ELF-1 (cell line): ENCODE data around the gene SNRPD1.
"Not testable (repeated sequence)": the region's sequence is repeated elsewhere in the genome, so short reads cannot be mapped to it uniquely, and the experiment has no call there.

Experiments
- DNase-seq: peaks from one replicate; pipeline ENCODE4 v3.0.0-alpha.2; 2016; ENCODE audit warnings: low read depth, low spot score

The SNRPD1 gene

GRCh38 chr18:21636769-21637168 lies 24.7 kb downstream of the SNRPD1 start:
- DNase-seq = no peak

GRCh38 chr18:21638822-21639221 lies 26.7 kb downstream of the SNRPD1 start:
- no peak for DNase-seq

- DNase-seq = not testable (repeated sequence)
Observed at GRCh38 chr18:21640375-21640774, 28.3 kb downstream of the SNRPD1 start.

GRCh38 chr18:21650311-21650710 lies 38.2 kb downstream of the SNRPD1 start:
- no peak for DNase-seq

- no peak for DNase-seq
Observed at GRCh38 chr18:21652073-21652472, 40.0 kb downstream of the SNRPD1 start.

- no peak for DNase-seq
Observed at GRCh38 chr18:21653361-21653760, 41.2 kb downstream of the SNRPD1 start.

- no peak for DNase-seq
Observed at GRCh38 chr18:21656402-21656801, 44.3 kb downstream of the SNRPD1 start.

- DNase-seq = no peak
Observed at GRCh38 chr18:21660078-21660477, 48.0 kb downstream of the SNRPD1 start.

- no peak for DNase-seq
Observed at GRCh38 chr18:21662581-21662980, 50.5 kb downstream of the SNRPD1 start.

GRCh38 chr18:21663578-21663977 lies 51.5 kb downstream of the SNRPD1 start:
- DNase-seq = no peak

- DNase-seq = no peak
Observed at GRCh38 chr18:21664069-21664468, 52.0 kb downstream of the SNRPD1 start.

GRCh38 chr18:21669736-21670285 lies 57.7 kb downstream of the SNRPD1 start:
- no peak for DNase-seq

GRCh38 chr18:21672521-21673267 lies 60.6 kb downstream of the SNRPD1 start:
- no peak for DNase-seq

- peak; percentile 79 for DNase-seq
Observed at GRCh38 chr18:21675354-21675753, 63.2 kb downstream of the SNRPD1 start.

GRCh38 chr18:21678859-21679258 lies 66.7 kb downstream of the SNRPD1 start:
- no peak for DNase-seq

GRCh38 chr18:21680161-21680560 lies 68.0 kb downstream of the SNRPD1 start:
- no peak for DNase-seq

- peak; percentile 42 for DNase-seq
Observed at GRCh38 chr18:21682371-21683051, 70.4 kb downstream of the SNRPD1 start.
